ENCODE measurements around the gene MARK3.

DNA sequence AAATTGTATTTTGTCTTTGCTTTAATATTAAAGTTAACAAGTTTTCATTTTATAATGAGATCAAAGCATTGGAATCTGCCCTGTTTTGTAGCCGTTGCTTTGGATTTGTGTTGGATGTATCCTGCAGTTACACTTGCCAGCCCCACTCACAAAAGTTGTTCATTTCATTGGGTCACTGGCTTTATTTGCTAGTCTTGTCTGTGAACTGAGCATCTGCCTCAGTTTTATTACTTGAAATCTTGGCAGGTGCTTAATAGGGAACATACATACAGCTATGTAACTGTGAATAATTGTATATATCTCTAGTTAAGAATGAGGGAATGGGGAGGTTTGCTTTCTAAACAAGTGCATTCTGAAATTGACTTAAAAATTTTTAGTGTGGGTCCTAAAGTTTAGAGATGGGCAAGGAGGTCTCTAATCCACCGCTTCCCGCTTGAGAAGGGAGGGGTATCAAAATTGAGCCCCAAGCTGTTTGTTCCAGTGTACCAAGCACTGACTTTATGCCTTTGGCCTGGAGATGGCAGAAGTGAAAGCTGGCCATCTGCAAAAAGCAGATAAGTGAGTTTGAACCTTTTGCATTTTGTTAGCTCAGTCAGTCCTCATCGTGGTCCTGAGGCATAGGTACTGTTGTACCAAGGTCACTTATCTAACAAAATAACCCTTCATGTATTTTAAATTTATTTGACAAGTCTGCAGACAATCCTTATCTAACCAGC lies 41.9 kb upstream of the MARK3 start:
- TF ChIP-seq EZH2 (IDR thresholded peaks at IDR 0.05; ENCODE audit: low read length) (no peak), CTCF (optimal IDR thresholded peaks at IDR 0.05 in 1 of 3, IDR thresholded peaks at IDR 0.05 in 1 of 3, conservative IDR thresholded peaks at IDR 0.05 in 1 of 3; ENCODE audit: extremely low read depth in 1 of 3, insufficient read depth in 2 of 3, low read length in 3 of 3) (no peak)
